ENCODE data around the gene ELL3.
A peak's percentile ranks its signal among the peaks of the same experiment; 100 is the strongest.

DNA sequence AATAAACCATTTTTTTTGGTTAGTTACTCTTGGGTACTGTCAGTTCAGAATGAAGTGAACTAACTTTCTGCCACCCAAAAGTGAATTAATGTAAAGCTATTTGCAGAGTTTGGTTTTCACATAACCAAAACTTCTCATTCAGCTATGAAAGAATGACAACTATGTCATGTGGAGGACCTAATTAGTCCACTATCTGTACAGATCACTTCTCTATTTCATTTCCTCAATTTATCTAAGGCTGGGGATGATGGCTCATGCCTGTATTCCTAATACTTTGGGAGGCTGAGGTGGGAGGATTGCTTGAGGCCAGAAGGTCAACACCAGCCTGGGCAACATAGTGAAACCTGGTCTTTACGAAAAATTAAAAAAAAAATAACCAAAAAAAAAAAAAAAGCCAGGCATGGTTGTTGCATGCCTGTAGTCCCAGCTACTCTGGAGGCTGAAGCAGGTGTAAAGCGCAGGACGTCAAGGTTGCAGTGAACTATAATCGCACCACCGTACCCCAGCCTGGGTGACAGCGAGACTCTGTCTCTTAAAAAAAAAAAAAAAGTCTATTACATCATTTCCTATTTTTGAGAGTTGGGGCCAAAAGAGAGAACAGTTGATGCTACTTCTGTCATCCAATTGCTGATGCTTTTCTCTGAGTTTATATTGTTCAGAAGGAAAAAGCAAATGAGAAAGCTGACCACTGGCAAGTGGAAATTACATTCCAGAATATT is 32.4 kb upstream of the ELL3 start:
- TF ChIP-seq TCF12 (IDR thresholded peaks at IDR 0.05; ENCODE audit: low read depth, low read length) (no peak), ATF7 (IDR thresholded peaks at IDR 0.05; ENCODE audit: low read depth) (peak; percentile 97)
- TF ChIP-seq, protein P1, sequence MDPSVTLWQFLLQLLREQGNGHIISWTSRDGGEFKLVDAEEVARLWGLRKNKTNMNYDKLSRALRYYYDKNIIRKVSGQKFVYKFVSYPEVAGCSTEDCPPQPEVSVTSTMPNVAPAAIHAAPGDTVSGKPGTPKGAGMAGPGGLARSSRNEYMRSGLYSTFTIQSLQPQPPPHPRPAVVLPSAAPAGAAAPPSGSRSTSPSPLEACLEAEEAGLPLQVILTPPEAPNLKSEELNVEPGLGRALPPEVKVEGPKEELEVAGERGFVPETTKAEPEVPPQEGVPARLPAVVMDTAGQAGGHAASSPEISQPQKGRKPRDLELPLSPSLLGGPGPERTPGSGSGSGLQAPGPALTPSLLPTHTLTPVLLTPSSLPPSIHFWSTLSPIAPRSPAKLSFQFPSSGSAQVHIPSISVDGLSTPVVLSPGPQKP (IDR thresholded peaks at IDR 0.05; ENCODE audit: low read depth, low read length): no peak

Data from GM12878 (cell line).